Smooth muscle cell (in vitro differentiated cells): ENCODE data around the gene GCHFR. TPM values are rescaled to one million over a fixed set of nuclear protein-coding genes. Genes with fewer than 3 reads are reported as not detected.

Source experiments
- DNase-seq: peaks from one replicate; lab custom pipeline; 2025; ENCODE audit not compliant: unreplicated experiment; lab: John Stamatoyannopoulos, UW
- H2AFZ ChIP-seq: fragments of 200-600 bp; sonication (generic); 2 replicates; pipeline ENCODE4 v1.6.0; 2016; ENCODE audit warnings: antibody characterized with exemption, low read depth, mild to moderate bottlenecking
- H3F3A ChIP-seq: fragments of 200-600 bp; sonication (generic); 2 replicates; pipeline ENCODE4 v1.6.0; 2017; ENCODE audit warnings: antibody characterized with exemption, low read depth
- H3K27ac ChIP-seq: fragments of 200-600 bp; sonication (generic); 2 replicates; pipeline ENCODE4 v1.5.1; 2016; ENCODE audit warnings: low read depth, mild to moderate bottlenecking
- H3K27me3 ChIP-seq: fragments of 200-600 bp; sonication (generic); 2 replicates; pipeline ENCODE4 v1.6.1; 2016; ENCODE audit warnings: low read depth, mild to moderate bottlenecking
- H3K36me3 ChIP-seq: fragments of 200-600 bp; sonication (generic); 2 replicates; pipeline ENCODE4 v1.5.1; 2016; ENCODE audit warnings: low read depth
- H3K4me1 ChIP-seq: fragments of 200-600 bp; sonication (generic); 2 replicates; pipeline ENCODE4 v1.5.1; 2016; ENCODE audit warnings: low read depth
- H3K4me2 ChIP-seq: fragments of 200-600 bp; sonication (generic); 2 replicates; pipeline ENCODE4 v1.6.0; 2016; ENCODE audit warnings: mild to moderate bottlenecking
- H3K4me3 ChIP-seq: fragments of 200-600 bp; sonication (generic); 2 replicates; pipeline ENCODE4 v1.5.1; 2016; ENCODE audit warnings: mild to moderate bottlenecking
- H3K79me2 ChIP-seq: fragments of 200-600 bp; sonication (generic); 2 replicates; pipeline ENCODE4 v1.6.0; 2016; ENCODE audit warnings: low read depth, mild to moderate bottlenecking
- H3K9ac ChIP-seq: fragments of 200-600 bp; sonication (generic); 2 replicates; pipeline ENCODE4 v1.6.0; 2016; ENCODE audit warnings: low read depth
- H3K9me3 ChIP-seq: fragments of 200-600 bp; sonication (generic); replicated peaks from 2 replicates; pipeline ENCODE4 v1.5.1; 2016; ENCODE audit warnings: low read depth
- H4K20me1 ChIP-seq: fragments of 200-600 bp; sonication (generic); 2 replicates; pipeline ENCODE4 v1.6.0; 2016; ENCODE audit warnings: low read depth
- CTCF ChIP-seq: fragments of 200-600 bp; sonication (generic); IDR thresholded peaks from 2 replicates; pipeline ENCODE4 v1.5.1; 2017; ENCODE audit warnings: borderline replicate concordance, mild to moderate bottlenecking, antibody characterized with exemption; ENCODE audit not compliant: insufficient read depth, poor library complexity, severe bottlenecking
- WGBS: methylation state at CpG from one replicate; pipeline ENCODE4 v1.1.7; 2016; ENCODE audit warnings: low lambda C conversion rate; 5-methylcytosine and 5-hydroxymethylcytosine counted together
- polyA plus RNA-seq: library from polyadenylated mRNA; unstranded; fragments of >200 nt; fragmentation: Nextera tagmentation; extraction: Ambion mirVana; gene quantifications from 2 replicates; pipeline ENCODE4 v1.2.1, GENCODE V29; 2016
- total RNA-seq: library from RNA; depleted of rRNA; stranded (reverse); fragments of >200 nt; gene quantifications from 2 replicates; pipeline ENCODE4 v1.2.3, GENCODE V29; 2014

The GCHFR gene
- total and polyA plus RNA-seq, 2 experiments from 2014 or later: 8.9 to 9.1 TPM

- no peaks in the 10 kb centered on the region for H3K36me3 ChIP-seq
- peak within 1 kb of the TSS; percentile 99 for H2AFZ ChIP-seq
- H3K9ac ChIP-seq: peak within 1 kb of the TSS; percentile 73
- no peaks in the 10 kb centered on the region for H3F3A ChIP-seq
- under 1% methylated on average over 55 of the region's 64 CpGs for WGBS
- peaks cover 10% of the 10 kb centered on the region for H4K20me1 ChIP-seq
- H3K4me1 ChIP-seq: peaks cover 6% of the 10 kb centered on the region
- H3K4me2 ChIP-seq: peak within 1 kb of the TSS; percentile 82
- peak; percentile 75 for DNase-seq
- no peak for TF ChIP-seq CTCF
- peak within 1 kb of the TSS; percentile 88 for H3K4me3 ChIP-seq
- H3K27me3 ChIP-seq: no peaks in the 10 kb centered on the region
- peaks cover 33% of the 10 kb centered on the region for H3K79me2 ChIP-seq
- peak within 1 kb of the TSS; percentile 49 for H3K27ac ChIP-seq
- no peaks in the 10 kb centered on the region for H3K9me3 ChIP-seq
Observed at GRCh38 chr15:40807028-40807887, 43.4 kb downstream of the GCHFR start, which contains the start of the genes DNAJC17 and ZFYVE19. Gene DNAJC17, minus strand, starts transcription at chr15:40807473. Its CDS starts 27 bp downstream, at chr15:40807446. Gene ZFYVE19, plus strand, starts transcription at chr15:40807089. Its CDS starts 501 bp downstream, at chr15:40807590.

GRCh38 chr15:40807888-40808461 is 44.1 kb downstream of the GCHFR start:
- DNase-seq: no peak

GRCh38 chr15:40808861-40809450 is 45.1 kb downstream of the GCHFR start:
- H3K4me2 ChIP-seq: no peak overlapping the region
- H2AFZ ChIP-seq: no peak overlapping the region
- no peak overlapping the region for H3K4me3 ChIP-seq
- H3K27me3 ChIP-seq: no peaks in the 10 kb centered on the region
- no peaks in the 10 kb centered on the region for H3K9me3 ChIP-seq
- peaks cover 26% of the 10 kb centered on the region for H3K79me2 ChIP-seq
- TF ChIP-seq CTCF: no peak
- H3K36me3 ChIP-seq: no peaks in the 10 kb centered on the region
- H3K9ac ChIP-seq: no peak overlapping the region
- peaks cover 6% of the 10 kb centered on the region for H3K4me1 ChIP-seq
- DNase-seq: no peak
- WGBS: 90% methylated on average over 8 of the region's 8 CpGs
- no peaks in the 10 kb centered on the region for H3F3A ChIP-seq
- no peak overlapping the region for H3K27ac ChIP-seq
- H4K20me1 ChIP-seq: no peaks in the 10 kb centered on the region

More at GRCh38 chr15:40807888-40808461, 44.1 kb downstream of the GCHFR start:
- peak overlapping the region; percentile 82 for H3K4me2 ChIP-seq
- peak overlapping the region; percentile 99 for H2AFZ ChIP-seq
- 55% methylated on average over 19 of the region's 19 CpGs for WGBS
- peaks cover 6% of the 10 kb centered on the region for H3K4me1 ChIP-seq
- no peak overlapping the region for H3K9ac ChIP-seq
- H3K4me3 ChIP-seq: peak overlapping the region; percentile 88
- H4K20me1 ChIP-seq: peaks cover 3% of the 10 kb centered on the region
- no peaks in the 10 kb centered on the region for H3F3A ChIP-seq
- H3K9me3 ChIP-seq: no peaks in the 10 kb centered on the region
- no peak for TF ChIP-seq CTCF
- H3K27me3 ChIP-seq: no peaks in the 10 kb centered on the region
- no peaks in the 10 kb centered on the region for H3K36me3 ChIP-seq
- peaks cover 32% of the 10 kb centered on the region for H3K79me2 ChIP-seq
- no peak overlapping the region for H3K27ac ChIP-seq
